ENCODE measurements around the gene NDUFAB1. TPM values are rescaled to one million over a fixed set of nuclear protein-coding genes. Genes with fewer than 3 reads are reported as not detected.

The NDUFAB1 gene
- total RNA-seq, 1 experiment from 2014 or later: 98.3 TPM

DNA sequence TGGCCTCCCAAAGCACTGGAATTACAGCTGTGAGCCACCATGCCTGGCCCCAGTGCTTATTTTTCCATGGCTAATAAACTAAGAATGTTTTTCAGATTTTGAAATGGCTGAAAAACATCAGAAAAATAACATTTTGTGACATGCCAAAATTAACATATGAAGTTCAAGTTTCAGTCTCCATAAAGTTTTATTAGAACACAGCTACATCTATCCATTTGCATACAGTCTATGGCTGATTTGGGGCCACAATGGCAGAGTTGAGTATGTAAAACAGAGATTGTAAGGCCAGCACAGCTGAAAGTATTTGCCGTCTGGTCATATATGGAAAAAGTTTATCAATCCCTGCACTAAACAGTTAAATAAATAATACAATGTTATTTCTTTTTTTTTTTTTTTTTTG lies 13.8 kb upstream of the NDUFAB1 start:
- H3K4me3 Mint-ChIP-seq (ENCODE audit: unreplicated experiment): no peak overlapping the region
- ChIA-PET POLR2A (interaction anchor here (1.1 to 1.6 kb wide), 2 partner anchors 13 to 32 kb away, joined by 3 to 5 read pairs; partner anchors contain the start of gene NDUFAB1), CTCF (interaction anchor here (0.5 to 1.4 kb wide), 2 partner anchors 11 to 58 kb away, joined by 3 to 4 read pairs; no protein-coding TSS in a partner anchor)
- H3K4me1 Mint-ChIP-seq (ENCODE audit: insufficient read depth, unreplicated experiment): no peaks in the 10 kb centered on the region
- intact Hi-C loops (cut with micrococcal nuclease): no loop called here
- DNase-seq (ENCODE audit: unreplicated experiment): no peak
- BruUV-seq (replicated peaks): no TSS peak
- TF ChIP-seq, protein P1, sequence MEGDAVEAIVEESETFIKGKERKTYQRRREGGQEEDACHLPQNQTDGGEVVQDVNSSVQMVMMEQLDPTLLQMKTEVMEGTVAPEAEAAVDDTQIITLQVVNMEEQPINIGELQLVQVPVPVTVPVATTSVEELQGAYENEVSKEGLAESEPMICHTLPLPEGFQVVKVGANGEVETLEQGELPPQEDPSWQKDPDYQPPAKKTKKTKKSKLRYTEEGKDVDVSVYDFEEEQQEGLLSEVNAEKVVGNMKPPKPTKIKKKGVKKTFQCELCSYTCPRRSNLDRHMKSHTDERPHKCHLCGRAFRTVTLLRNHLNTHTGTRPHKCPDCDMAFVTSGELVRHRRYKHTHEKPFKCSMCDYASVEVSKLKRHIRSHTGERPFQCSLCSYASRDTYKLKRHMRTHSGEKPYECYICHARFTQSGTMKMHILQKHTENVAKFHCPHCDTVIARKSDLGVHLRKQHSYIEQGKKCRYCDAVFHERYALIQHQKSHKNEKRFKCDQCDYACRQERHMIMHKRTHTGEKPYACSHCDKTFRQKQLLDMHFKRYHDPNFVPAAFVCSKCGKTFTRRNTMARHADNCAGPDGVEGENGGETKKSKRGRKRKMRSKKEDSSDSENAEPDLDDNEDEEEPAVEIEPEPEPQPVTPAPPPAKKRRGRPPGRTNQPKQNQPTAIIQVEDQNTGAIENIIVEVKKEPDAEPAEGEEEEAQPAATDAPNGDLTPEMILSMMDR (IDR thresholded peaks at IDR 0.05; ENCODE audit: unreplicated experiment): no peak
- H3K27ac Mint-ChIP-seq (ENCODE audit: low read depth, unreplicated experiment): no peak overlapping the region
- H3K9me3 Mint-ChIP-seq (ENCODE audit: unreplicated experiment): no peaks in the 10 kb centered on the region
- peaks cover 72% of the 10 kb centered on the region for H3K36me3 Mint-ChIP-seq (ENCODE audit: insufficient read depth, unreplicated experiment)
- no peaks in the 10 kb centered on the region for H3K27me3 Mint-ChIP-seq (ENCODE audit: insufficient read depth, unreplicated experiment)

DNA sequence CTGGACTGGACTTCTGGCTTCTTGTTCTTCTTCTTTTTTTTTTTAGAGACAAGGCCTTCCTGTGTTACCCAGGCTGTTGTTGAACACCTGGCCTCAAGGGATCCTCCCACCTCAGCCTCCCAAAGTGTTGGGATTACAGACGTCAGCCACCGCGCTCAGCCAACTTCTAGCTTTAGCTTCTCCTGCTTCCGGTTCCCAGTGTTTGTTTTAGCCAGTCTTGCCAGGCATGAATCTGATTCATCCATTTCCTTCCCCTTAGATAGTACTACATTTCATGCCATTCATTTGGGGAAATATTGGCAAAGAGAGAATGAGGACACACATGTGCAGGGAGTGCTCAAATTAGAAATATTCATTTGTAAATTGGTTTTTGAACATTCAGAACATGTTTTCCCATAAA lies 12.1 kb upstream of the NDUFAB1 start:
- TF ChIP-seq, protein P1 (IDR thresholded peaks at IDR 0.05; ENCODE audit: unreplicated experiment): no peak
- H3K4me1 Mint-ChIP-seq (ENCODE audit: insufficient read depth, unreplicated experiment): no peaks in the 10 kb centered on the region
- DNase-seq (ENCODE audit: unreplicated experiment): peak; percentile 84
- H3K36me3 Mint-ChIP-seq (ENCODE audit: insufficient read depth, unreplicated experiment): peaks cover 68% of the 10 kb centered on the region
- ChIA-PET CTCF (interaction anchor here (0.5 to 1.6 kb wide), 2 partner anchors 12 to 69 kb away, joined by 3 to 6 read pairs; no protein-coding TSS in a partner anchor), POLR2A (no interaction called here)
- intact Hi-C loops (cut with micrococcal nuclease): no loop called here
- peak overlapping the region; percentile 19 for H3K27ac Mint-ChIP-seq (ENCODE audit: low read depth, unreplicated experiment)
- H3K9me3 Mint-ChIP-seq (ENCODE audit: unreplicated experiment): no peaks in the 10 kb centered on the region
- no peak overlapping the region for H3K4me3 Mint-ChIP-seq (ENCODE audit: unreplicated experiment)
- H3K27me3 Mint-ChIP-seq (ENCODE audit: insufficient read depth, unreplicated experiment): no peaks in the 10 kb centered on the region
- BruUV-seq (replicated peaks): no TSS peak

DNA sequence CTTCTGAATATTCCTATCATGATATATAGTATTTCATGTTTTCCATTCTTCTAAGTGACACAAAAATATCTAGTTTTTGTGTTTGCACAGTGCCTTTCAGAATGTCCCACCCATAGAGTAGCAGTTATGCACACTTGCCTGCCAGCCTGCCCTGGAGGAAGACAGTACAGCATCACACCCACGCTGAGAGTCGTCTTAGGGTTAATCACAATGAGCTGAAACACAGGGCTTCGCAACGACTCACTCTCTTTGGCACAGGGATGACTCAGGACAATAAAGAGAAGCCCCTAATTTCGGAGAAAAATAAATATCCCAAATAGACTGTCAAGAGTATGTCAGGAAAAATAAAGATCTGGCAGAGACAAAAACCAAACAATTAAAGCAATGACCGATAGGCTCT lies 11.6 kb upstream of the NDUFAB1 start:
- Mint-ChIP-seq H3K4me1 (ENCODE audit: insufficient read depth, unreplicated experiment) (no peaks in the 10 kb centered on the region), H3K4me3 (ENCODE audit: unreplicated experiment) (no peak overlapping the region), H3K9me3 (ENCODE audit: unreplicated experiment) (no peaks in the 10 kb centered on the region), H3K27ac (ENCODE audit: low read depth, unreplicated experiment) (peak overlapping the region; percentile 19), H3K36me3 (ENCODE audit: insufficient read depth, unreplicated experiment) (peaks cover 68% of the 10 kb centered on the region), H3K27me3 (ENCODE audit: insufficient read depth, unreplicated experiment) (no peaks in the 10 kb centered on the region)
- ChIA-PET CTCF (interaction anchor here (0.5 to 1.6 kb wide), 3 partner anchors 11 to 361 kb away, joined by 3 to 6 read pairs (median 3); no protein-coding TSS in a partner anchor), POLR2A (interaction anchor here (0.6 kb wide), 1 partner anchor 29 kb away, joined by 3 read pairs; no protein-coding TSS in a partner anchor)
- TF ChIP-seq, protein P1 (IDR thresholded peaks at IDR 0.05; ENCODE audit: unreplicated experiment): no peak
- no TSS peak for BruUV-seq (replicated peaks)
- peak; percentile 23 for DNase-seq (ENCODE audit: unreplicated experiment)
- intact Hi-C loops (cut with micrococcal nuclease): no loop called here

DNA sequence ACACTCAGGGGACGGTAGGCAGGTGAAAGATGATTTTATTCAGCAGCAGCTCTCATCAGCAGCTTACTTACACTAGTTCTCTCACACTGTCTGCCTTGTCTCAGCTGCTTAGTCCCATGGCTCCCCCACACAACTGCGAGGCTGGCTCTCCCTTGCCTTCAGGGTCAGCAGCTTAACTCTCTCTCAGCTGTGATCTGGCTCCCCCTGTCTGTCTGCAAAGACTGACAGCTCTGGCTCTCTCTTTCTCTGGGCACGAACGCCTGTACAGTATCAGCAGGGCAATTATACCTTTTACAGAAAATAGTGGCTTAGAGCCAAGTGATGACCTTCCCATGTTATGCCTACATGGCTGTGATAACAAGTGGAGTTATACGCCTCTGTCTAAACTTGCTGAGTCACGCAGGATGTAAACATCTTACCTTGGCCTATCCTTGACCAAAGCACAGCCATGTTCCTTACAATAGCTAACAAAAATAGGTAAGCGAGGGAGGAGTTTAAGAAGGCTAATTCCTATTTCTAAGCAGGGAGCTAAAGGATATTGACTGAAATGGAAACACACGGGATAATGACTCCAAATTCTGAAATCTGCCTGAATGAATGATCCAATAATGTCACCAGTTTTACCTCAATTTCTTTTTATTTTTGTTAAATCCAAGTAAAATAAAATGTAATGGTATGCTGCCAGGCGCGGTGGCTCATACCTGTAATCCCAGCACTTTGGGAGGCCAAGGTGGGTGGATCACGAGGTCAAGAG lies 1.1 kb upstream of the NDUFAB1 start:
- intact Hi-C loops (cut with micrococcal nuclease): no loop called here
- BruUV-seq (replicated peaks): no TSS peak
- H3K9me3 Mint-ChIP-seq (ENCODE audit: unreplicated experiment): no peaks in the 10 kb centered on the region
- H3K27ac Mint-ChIP-seq (ENCODE audit: low read depth, unreplicated experiment): peak overlapping the region; percentile 51
- H3K4me3 Mint-ChIP-seq (ENCODE audit: unreplicated experiment): no peak overlapping the region
- H3K4me1 Mint-ChIP-seq (ENCODE audit: insufficient read depth, unreplicated experiment): peaks cover 6% of the 10 kb centered on the region
- peak; percentile 44 for DNase-seq (ENCODE audit: unreplicated experiment)
- CTCF ChIA-PET: interaction anchor here (0.6 to 2.1 kb wide), 26 partner anchors 8 to 683 kb away, joined by 3 to 12 read pairs (median 4); no protein-coding TSS in a partner anchor
- TF ChIP-seq, protein P1 (IDR thresholded peaks at IDR 0.05; ENCODE audit: unreplicated experiment): no peak
- no peaks in the 10 kb centered on the region for H3K27me3 Mint-ChIP-seq (ENCODE audit: insufficient read depth, unreplicated experiment)
- POLR2A ChIA-PET: interaction anchor here (0.6 to 2.4 kb wide), 8 partner anchors 9 to 44 kb away, joined by 3 to 10 read pairs (median 5); partner anchors contain the start of genes DCTN5, EARS2, PALB2 and UBFD1
- peaks cover 28% of the 10 kb centered on the region for H3K36me3 Mint-ChIP-seq (ENCODE audit: insufficient read depth, unreplicated experiment)
